ENCODE data around the gene TGFBR3. TPM values are rescaled to one million over a fixed set of nuclear protein-coding genes. Genes with fewer than 3 reads are reported as not detected.

TGFBR3 gene
- total and polyA plus RNA-seq, 9 of the 15 experiments (the other 6 are each of a cell fraction or from before 2014, with no cell fraction given) = 3.6 to 32.4 (median 15.6) TPM

GRCh38 chr1:91804546-91805023 is 81.4 kb downstream of the TGFBR3 start (continued):
- TF ChIP-seq REST (IDR thresholded peaks at IDR 0.05; ENCODE audit: borderline replicate concordance) (peak; percentile 41; the same call in 1 of the 2 replicates), REST (CRISPR knock-in tag; IDR thresholded peaks at IDR 0.05; ENCODE audit: low read depth) (no peak), ZNF655 (CRISPR knock-in tag; IDR thresholded peaks at IDR 0.05) (no peak), PHF21A (IDR thresholded peaks at IDR 0.05; ENCODE audit: borderline replicate concordance, low read depth) (peak; percentile 83; the same call in 1 of the 2 replicates), TFAP4 (CRISPR knock-in tag; IDR thresholded peaks at IDR 0.05; ENCODE audit: borderline replicate concordance) (peak; percentile 92), ZNF408 (CRISPR knock-in tag; IDR thresholded peaks at IDR 0.05; ENCODE audit: low read depth) (no peak), RFX1 (IDR thresholded peaks at IDR 0.05) (no peak), TCF7L2 (IDR thresholded peaks at IDR 0.05; ENCODE audit: low read depth, low read length) (0 out of 2 replicates have a peak, but pooled peaks have one; percentile 25), FOXP1 (CRISPR knock-in tag; IDR thresholded peaks at IDR 0.05) (peak; percentile 96), ZNF224 (CRISPR knock-in tag; IDR thresholded peaks at IDR 0.05) (no peak), RBM25 (IDR thresholded peaks at IDR 0.05; ENCODE audit: low read depth, low read length, severe bottlenecking) (no peak), THRA (IDR thresholded peaks at IDR 0.05) (no peak), ILF3 (IDR thresholded peaks at IDR 0.05; ENCODE audit: borderline replicate concordance) (no peak), SMARCA4 (IDR thresholded peaks at IDR 0.05) (peak; percentile 95), CBFA2T2 (conservative IDR thresholded peaks at IDR 0.05) (peak; percentile 93), RCOR1 (IDR thresholded peaks at IDR 0.05; ENCODE audit: borderline replicate concordance in 1 of 2, low read depth in 2 of 2, low read length in 2 of 2) (peak; percentile 94 to 100)
